Measurements from ENCODE around the gene GLDC. TPM values are rescaled to one million over a fixed set of nuclear protein-coding genes. Genes with fewer than 3 reads are reported as not detected.

GLDC gene
- total and polyA plus RNA-seq, 5 experiments from 2014 or later = 0.62 TPM; not detected in 4

GRCh38 chr9:6611865-6612264 lies 33.7 kb downstream of the GLDC start:
- Mint-ChIP-seq H3K4me1 (peaks cover 0 to 2% (median 0%) of the 10 kb centered on the region in 4 donors), H3K9me3 (no peaks in the 10 kb centered on the region), H3K4me3 (no peak overlapping the region), H3K27me3 (peaks cover 0 to 4% (median 0%) of the 10 kb centered on the region in 5 donors), H3K27ac (peak overlapping the region in 1 of 10 donors; percentile 5), H3K36me3 (no peaks in the 10 kb centered on the region)
- ATAC-seq = no peak
- POLR2A ChIA-PET = no interaction called here
- no peak for DNase-seq

DNA sequence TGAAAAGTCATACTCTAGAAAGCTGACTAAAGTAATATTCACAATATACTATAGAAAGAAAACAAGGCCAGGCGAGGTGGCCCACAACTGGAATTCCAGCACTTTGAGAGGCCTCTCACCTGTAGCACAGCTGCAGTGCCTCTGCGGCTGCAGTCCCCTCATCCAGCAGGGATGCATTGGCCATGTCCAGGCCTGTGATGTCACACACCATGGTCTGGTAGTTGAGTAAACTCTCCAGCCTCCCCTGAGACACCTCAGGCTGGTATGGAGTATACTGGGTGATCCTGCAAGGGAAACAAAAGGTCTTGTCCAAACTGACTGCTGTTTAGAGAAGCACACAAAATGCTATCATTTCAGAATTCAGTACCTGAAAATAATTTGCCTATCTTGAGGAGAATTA lies 35.5 kb downstream of the GLDC start:
- Mint-ChIP-seq H3K4me1 (peaks cover 0 to 6% (median under 1%) of the 10 kb centered on the region in 4 donors), H3K9me3 (no peaks in the 10 kb centered on the region), H3K4me3 (no peak overlapping the region), H3K27me3 (peaks cover 0 to 4% (median 0%) of the 10 kb centered on the region in 5 donors), H3K36me3 (no peaks in the 10 kb centered on the region), H3K27ac (no peak overlapping the region)
- POLR2A ChIA-PET = no interaction called here
- DNase-seq = no peak
- no peak for ATAC-seq

DNA sequence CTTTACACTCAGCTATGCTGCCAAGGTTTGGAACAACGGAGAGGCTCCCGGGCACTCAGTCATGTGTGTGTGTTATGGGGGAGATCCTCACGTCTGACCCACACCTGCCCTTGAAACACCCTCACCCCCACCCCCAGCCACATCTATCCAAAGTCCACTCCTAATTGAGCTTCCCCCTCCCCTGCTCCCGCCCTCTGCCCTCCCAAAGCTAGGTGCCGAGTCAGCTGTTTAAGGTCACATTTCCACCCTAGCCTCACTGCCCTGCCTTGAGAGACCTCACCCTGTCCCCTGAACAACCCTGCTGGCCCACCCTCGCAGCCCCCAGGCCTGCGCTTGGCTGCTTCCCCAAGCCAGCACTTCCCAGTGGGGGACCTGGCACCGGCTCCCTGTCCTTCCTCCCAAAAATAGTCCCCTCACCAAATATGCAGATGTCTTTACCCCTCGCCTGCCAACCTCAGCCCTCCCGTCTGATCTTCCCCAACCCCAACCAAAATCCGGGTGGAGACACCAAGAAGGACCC lies 36.0 kb downstream of the GLDC start:
- Mint-ChIP-seq H3K27me3 (peaks cover 0 to 4% (median 0%) of the 10 kb centered on the region in 5 donors), H3K4me3 (no peak overlapping the region), H3K9me3 (no peaks in the 10 kb centered on the region), H3K27ac (no peak overlapping the region), H3K36me3 (no peaks in the 10 kb centered on the region), H3K4me1 (peaks cover 0 to 6% (median under 1%) of the 10 kb centered on the region in 4 donors)
- no peak for ATAC-seq
- POLR2A ChIA-PET = no interaction called here
- no peak for DNase-seq

- H3K27me3 Mint-ChIP-seq = peaks cover 0 to 2% (median 0%) of the 10 kb centered on the region in 5 donors
- no peak overlapping the region for H3K4me3 Mint-ChIP-seq
- ATAC-seq (no peak), DNase-seq (peak in 1 of 10 donors; percentile 10)
- H3K9me3 Mint-ChIP-seq = no peaks in the 10 kb centered on the region
- no peak overlapping the region for H3K27ac Mint-ChIP-seq
- peaks cover 0 to 6% (median 0%) of the 10 kb centered on the region in 4 donors for H3K4me1 Mint-ChIP-seq
- no peaks in the 10 kb centered on the region for H3K36me3 Mint-ChIP-seq
- POLR2A ChIA-PET = interaction anchor here (0.6 kb wide), 1 partner anchor 79 kb away, joined by 4 read pairs; no protein-coding TSS in a partner anchor
Measured at GRCh38 chr9:6605202-6605601, 40.3 kb downstream of the GLDC start.

DNA sequence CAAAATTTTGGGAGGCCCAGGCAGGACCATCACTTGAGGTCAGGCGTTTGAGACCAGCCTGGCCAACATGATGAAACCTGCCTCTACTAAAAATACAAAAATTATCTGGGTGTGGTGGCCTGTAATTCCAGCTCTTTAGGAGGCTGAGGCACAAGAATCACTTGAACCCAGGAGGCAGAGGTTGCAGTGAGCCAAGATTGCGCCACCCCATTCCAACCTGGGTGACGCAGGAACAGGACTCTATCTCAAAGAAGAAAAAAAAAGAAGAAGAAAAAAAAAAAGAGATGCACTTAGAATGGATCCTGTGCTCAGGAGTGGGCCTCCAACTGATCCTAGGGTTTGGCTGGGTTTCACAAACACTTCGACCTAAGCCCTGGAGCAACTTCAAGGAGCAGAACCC lies 45.1 kb downstream of the GLDC start:
- H3K27me3 Mint-ChIP-seq = peaks cover 0 to 1% (median 0%) of the 10 kb centered on the region in 5 donors
- DNase-seq = no peak
- no peaks in the 10 kb centered on the region for H3K36me3 Mint-ChIP-seq
- no peak overlapping the region for H3K27ac Mint-ChIP-seq
- H3K9me3 Mint-ChIP-seq = no peaks in the 10 kb centered on the region
- POLR2A ChIA-PET = interaction anchor here (0.8 kb wide), 1 partner anchor 64 kb away, joined by 4 read pairs; no protein-coding TSS in a partner anchor
- H3K4me1 Mint-ChIP-seq = peaks cover 0 to 4% (median 0%) of the 10 kb centered on the region in 4 donors
- H3K4me3 Mint-ChIP-seq = no peak overlapping the region
- no peak for ATAC-seq

DNA sequence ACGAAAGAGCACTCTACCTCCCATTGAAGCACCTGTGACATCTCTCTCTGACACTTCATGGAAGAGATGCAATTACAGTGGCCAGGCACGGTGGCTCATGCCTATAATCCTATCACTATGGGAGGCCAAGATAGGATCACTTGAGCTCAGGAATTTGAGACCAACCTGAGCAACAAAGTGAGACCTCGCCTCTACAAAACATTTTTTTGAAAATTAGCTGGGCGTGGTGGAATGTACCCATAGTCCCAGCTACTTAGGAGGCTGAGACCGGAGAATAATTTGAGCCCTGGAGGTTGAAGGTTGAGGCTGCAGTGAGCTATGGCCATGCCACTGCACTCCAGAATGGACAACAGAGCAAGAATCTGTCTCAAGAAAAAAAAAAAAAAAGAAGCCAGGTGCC lies 45.5 kb downstream of the GLDC start:
- Mint-ChIP-seq H3K27me3 (no peaks in the 10 kb centered on the region), H3K4me1 (peaks cover 0 to under 1% (median 0%) of the 10 kb centered on the region in 4 donors), H3K36me3 (no peaks in the 10 kb centered on the region), H3K4me3 (no peak overlapping the region), H3K27ac (no peak overlapping the region), H3K9me3 (no peaks in the 10 kb centered on the region)
- no peak for DNase-seq
- no peak for ATAC-seq
- POLR2A ChIA-PET = interaction anchor here (0.8 kb wide), 1 partner anchor 65 kb away, joined by 4 read pairs; no protein-coding TSS in a partner anchor

DNA sequence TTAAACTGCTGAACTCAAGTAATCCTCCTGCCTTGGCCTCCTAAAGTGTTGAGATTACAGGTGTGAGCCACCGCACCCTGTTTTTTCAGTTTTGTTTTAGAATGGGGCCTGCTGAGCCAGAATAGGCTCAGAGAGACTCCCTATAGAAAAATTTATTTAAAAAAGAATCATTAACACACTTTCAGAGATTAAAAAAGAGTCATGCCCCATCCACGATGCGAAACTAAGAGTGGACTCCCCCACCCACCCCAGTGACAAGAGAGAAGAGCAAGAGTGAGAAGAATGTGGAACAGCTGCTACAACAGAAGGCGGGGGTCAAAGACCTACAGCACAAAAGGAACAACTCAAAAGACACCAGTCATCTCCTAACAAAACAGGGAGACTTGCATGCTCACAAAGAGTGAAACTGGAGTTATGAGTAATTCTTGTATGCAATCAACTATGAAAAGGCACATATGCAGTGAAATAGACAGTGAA lies 47.2 kb downstream of the GLDC start:
- no peaks in the 10 kb centered on the region for H3K4me1 Mint-ChIP-seq
- DNase-seq = no peak

DNA sequence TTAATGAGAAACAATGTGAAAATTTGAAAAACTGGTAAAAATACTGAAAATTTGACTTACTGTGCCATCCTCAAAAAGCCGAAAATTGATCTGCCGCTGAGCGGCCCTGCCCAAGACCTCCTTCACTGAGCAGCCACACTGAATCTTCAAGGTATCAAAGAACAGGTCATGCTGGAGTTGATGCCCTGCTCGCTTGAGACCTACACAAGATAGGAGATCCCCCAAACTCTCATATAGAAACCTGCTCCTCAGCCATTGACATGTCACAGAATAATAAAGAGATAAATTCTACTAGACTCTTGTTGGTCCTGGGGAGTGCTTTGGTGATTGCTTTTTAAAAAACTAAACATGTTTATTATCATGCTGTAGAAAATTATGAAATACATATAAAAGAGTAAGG lies 52.7 kb downstream of the GLDC start:
- ATAC-seq (no peak), DNase-seq (no peak)
- H3K4me1 Mint-ChIP-seq = peaks cover 0 to 3% (median 2%) of the 10 kb centered on the region in 4 donors
- no peak overlapping the region for H3K27ac Mint-ChIP-seq
- H3K9me3 Mint-ChIP-seq = no peaks in the 10 kb centered on the region
- no peaks in the 10 kb centered on the region for H3K36me3 Mint-ChIP-seq
- no peak overlapping the region for H3K4me3 Mint-ChIP-seq
- POLR2A ChIA-PET = no interaction called here
- H3K27me3 Mint-ChIP-seq = peaks cover 0 to 1% (median 0%) of the 10 kb centered on the region in 5 donors

More for the DNA sequence above, 47.2 kb downstream of the GLDC start:
- ATAC-seq = no peak
- Mint-ChIP-seq H3K27ac (peak overlapping the region in 1 of 10 donors; percentile 24), H3K27me3 (peaks cover 0 to 1% (median 0%) of the 10 kb centered on the region in 5 donors), H3K4me3 (no peak overlapping the region), H3K9me3 (no peaks in the 10 kb centered on the region), H3K36me3 (no peaks in the 10 kb centered on the region)
- POLR2A ChIA-PET = no interaction called here

DNA sequence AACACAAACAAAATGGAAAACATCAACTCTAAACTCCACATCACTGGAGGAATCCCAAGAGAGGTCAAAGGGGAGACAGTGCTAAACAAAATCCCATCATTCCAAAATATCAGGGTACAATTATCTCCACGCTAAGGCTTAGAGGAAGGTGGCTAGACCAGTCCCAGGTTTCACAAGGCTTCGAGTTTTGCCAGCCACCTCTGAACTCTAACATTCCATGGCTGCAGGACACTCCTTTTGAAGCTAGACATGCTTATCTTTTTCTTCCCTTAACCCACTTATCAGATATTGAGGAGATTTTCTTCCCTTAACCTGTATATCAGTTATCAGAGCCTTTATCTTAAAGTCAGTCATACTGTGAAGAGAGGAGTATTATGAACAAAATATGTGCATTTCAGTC lies 53.3 kb downstream of the GLDC start:
- ATAC-seq = no peak
- H3K27ac Mint-ChIP-seq = no peak overlapping the region
- H3K36me3 Mint-ChIP-seq = no peaks in the 10 kb centered on the region
- POLR2A ChIA-PET = no interaction called here
- no peak overlapping the region for H3K4me3 Mint-ChIP-seq
- no peak for DNase-seq
- H3K27me3 Mint-ChIP-seq = peaks cover 0 to 1% (median 0%) of the 10 kb centered on the region in 5 donors
- peaks cover 0 to 3% (median 2%) of the 10 kb centered on the region in 4 donors for H3K4me1 Mint-ChIP-seq
- H3K9me3 Mint-ChIP-seq = no peaks in the 10 kb centered on the region

- H3K9me3 Mint-ChIP-seq = no peaks in the 10 kb centered on the region
- POLR2A ChIA-PET = no interaction called here
- DNase-seq (no peak), ATAC-seq (no peak)
- no peak overlapping the region for H3K27ac Mint-ChIP-seq
- H3K4me1 Mint-ChIP-seq = peaks cover 0 to 3% (median 2%) of the 10 kb centered on the region in 4 donors
- H3K27me3 Mint-ChIP-seq = peaks cover 0 to 1% (median 0%) of the 10 kb centered on the region in 5 donors
- no peak overlapping the region for H3K4me3 Mint-ChIP-seq
- no peaks in the 10 kb centered on the region for H3K36me3 Mint-ChIP-seq
Measured at GRCh38 chr9:6590772-6591384, 54.7 kb downstream of the GLDC start.

DNA sequence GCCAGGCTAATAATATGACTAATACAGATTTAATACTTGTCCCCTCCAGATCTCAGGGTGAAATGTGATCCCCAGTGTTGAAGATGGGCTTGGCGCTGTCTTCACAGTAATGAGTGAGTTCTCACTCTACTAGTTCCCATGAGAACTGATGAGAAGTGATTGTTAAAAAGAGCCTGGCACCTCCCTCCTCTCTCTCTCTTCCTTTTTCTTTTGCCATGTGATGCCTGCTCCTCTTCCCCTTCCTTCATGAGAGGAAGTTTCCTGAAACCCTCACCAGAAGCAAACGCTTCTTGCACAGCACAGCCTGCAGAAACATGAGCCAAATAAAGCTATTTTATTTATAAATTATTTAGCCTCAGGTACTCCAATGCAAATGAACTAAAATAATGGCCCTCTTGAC lies 55.2 kb downstream of the GLDC start:
- Mint-ChIP-seq H3K27me3 (peaks cover 0 to 1% (median 0%) of the 10 kb centered on the region in 5 donors), H3K36me3 (no peaks in the 10 kb centered on the region), H3K4me1 (peaks cover 0 to 3% (median 2%) of the 10 kb centered on the region in 4 donors), H3K27ac (no peak overlapping the region), H3K9me3 (no peaks in the 10 kb centered on the region), H3K4me3 (no peak overlapping the region)
- ATAC-seq (no peak), DNase-seq (no peak)
- POLR2A ChIA-PET = no interaction called here

DNA sequence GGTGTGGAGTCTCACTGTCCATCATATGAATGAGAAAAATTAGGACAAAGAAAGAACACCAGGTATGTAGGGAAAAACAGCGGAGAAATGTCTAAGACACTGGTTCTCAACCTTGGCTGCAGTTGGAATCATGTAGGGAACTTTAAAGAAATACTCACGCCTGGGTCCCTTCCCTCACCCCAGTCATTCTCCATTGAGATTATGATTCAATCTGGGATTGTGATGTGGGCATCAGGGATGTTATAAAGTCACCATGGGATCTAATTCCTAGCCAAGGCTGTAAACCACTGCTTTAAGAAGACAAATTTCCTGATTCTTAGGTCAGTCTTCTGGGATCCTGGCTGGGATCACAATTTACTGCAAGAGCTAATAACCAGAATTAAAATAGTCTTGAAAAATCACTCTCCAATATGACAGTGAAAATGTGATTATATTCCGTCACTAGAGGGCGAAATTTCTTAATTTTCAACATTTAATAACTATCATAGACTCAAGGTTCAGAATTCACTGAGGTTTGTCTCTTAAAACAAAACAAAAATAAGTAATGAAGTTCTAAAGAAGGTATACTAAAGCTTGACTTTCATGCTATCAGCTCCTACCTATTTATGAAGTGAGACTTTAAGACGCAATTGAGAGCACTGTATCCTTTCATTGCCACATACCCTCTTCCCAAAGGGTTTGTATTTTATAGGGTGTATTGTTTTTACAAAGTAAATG lies 60.5 kb downstream of the GLDC start:
- POLR2A ChIA-PET = no interaction called here
- H3K4me1 Mint-ChIP-seq = peaks cover 0 to 19% (median 0%) of the 10 kb centered on the region in 4 donors
- DNase-seq (peak in 3 of 10 donors; percentile 26 to 37 (median 34)), ATAC-seq (peak in 1 of 2 donors; percentile 29)
- H3K27ac Mint-ChIP-seq = no peak overlapping the region
- H3K9me3 Mint-ChIP-seq = no peaks in the 10 kb centered on the region
- H3K27me3 Mint-ChIP-seq = peaks cover 0 to 16% (median 4%) of the 10 kb centered on the region in 5 donors
- no peaks in the 10 kb centered on the region for H3K36me3 Mint-ChIP-seq
- H3K4me3 Mint-ChIP-seq = no peak overlapping the region

DNA sequence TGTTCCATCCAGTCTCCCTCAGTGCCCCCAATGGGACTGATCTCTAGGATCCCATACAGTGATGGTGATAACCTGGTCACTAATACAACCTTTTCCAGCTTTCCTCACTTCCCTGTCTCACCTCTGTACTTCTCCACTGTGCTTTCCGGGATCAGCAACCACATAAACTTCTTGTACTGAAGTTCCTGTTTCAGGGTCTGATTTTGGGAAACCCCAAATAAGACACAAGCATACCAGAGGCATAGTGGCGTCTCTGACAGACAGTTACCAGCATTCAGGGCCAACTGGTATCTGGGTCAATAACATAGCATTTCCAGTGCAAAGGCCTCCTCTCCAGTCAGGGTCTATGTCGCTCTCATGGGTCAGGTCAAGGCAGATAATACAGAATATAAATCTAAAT lies 64.3 kb downstream of the GLDC start:
- ATAC-seq (no peak), DNase-seq (no peak)
- POLR2A ChIA-PET = no interaction called here
- no peak overlapping the region for H3K27ac Mint-ChIP-seq
- H3K4me3 Mint-ChIP-seq = no peak overlapping the region
- no peaks in the 10 kb centered on the region for H3K9me3 Mint-ChIP-seq
- no peaks in the 10 kb centered on the region for H3K36me3 Mint-ChIP-seq
- H3K4me1 Mint-ChIP-seq = peaks cover 0 to 25% (median 0%) of the 10 kb centered on the region in 4 donors
- H3K27me3 Mint-ChIP-seq = peaks cover 2 to 22% (median 11%) of the 10 kb centered on the region in 5 donors

Data from naive thymus-derived CD8-positive, alpha-beta T cell (primary cell).